GM12873 (cell line): ENCODE results near the gene RAD52.

Experiments
- CTCF ChIP-seq: IDR thresholded peaks from 2 replicates; pipeline ENCODE4 v1.5.1; 2012; ENCODE audit warnings: low read depth, mild to moderate bottlenecking, moderate library complexity, low read length, control low read depth; ENCODE audit not compliant: insufficient read depth; ENCODE audit errors: missing control alignments

The RAD52 gene

GRCh38 chr12:977156-977555, 27.7 kb upstream of the RAD52 start:
- peak; percentile 38 for TF ChIP-seq CTCF

DNA sequence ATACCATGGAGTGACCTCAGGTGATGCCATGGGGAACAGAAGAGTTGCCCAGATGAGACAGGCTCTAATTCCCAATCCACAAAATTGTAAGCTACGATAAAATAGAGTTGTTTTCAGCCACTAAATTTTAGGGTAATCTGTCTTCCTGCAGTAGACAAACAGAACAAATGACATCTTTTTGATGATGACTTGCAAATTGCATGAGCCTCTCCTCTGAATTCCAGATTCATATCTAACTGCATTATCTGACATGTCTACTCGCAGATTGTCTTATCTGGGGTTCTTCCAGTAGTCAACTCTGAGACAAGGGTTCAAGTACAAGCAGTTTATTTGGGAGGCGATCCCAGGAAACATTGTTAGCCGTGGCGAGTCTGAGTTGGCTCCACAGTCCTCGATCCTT, 27.1 kb upstream of the RAD52 start:
- TF ChIP-seq CTCF: no peak

- TF ChIP-seq CTCF: no peak
These were observed 24.9 kb upstream of the RAD52 start for GRCh38 chr12:974271-974862.

DNA sequence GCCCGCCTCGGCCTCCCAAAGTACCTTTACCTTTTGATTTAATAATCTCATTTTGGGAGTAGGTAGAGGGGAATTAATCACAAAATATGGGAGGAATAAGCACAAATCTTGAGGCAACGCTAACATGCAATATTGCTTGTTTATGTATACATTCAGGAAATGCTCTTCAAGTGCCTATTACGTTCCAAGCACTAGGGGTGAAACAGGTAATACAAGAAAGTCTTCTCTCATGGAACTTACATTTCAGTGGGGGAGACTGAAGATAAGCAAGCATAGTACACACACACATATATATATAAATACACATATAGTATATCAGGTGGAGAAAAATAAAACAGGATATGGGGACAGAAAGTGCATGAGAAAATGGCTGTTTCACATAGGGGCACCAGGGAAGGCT, 22.5 kb upstream of the RAD52 start:
- no peak for TF ChIP-seq CTCF

GRCh38 chr12:969821-970220, 20.3 kb upstream of the RAD52 start:
- TF ChIP-seq CTCF: no peak

DNA sequence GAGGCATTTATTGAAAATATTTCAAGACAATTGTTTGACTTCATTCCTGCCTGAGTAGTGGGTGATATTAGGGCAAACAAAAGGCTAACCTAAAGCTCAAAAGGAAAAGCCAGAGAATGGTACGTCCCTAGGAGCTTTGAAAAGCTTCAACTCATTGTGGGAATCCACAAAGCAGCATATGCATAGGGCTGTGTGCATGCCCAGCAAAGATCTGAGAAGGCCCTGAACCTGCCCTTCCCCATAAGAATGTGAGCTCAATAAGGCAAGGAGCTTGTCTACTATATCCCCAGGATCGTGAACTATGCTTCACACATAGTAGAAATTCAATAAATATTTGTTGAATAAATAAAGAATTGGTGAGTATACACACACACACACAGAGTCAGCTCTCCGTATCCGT, 19.1 kb upstream of the RAD52 start:
- no peak for TF ChIP-seq CTCF

DNA sequence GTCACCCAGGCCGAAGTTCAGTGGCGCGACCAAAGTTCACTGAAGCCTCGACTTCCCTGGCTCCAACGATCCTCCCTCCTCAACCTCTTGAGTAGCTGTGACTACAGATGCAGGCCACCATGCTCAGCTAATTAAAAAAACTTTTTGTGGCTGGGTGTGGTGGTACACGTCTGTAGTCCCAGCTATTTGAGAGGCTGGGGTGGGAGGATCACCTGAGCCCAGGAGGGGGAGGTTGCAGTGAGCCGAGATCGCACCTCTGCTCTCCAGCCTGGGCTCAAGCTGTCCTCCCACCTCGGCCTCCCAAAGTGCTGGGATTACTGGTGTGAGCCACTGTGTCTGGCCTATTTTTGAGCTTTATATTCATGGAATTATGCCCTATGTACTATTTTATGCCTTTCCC, 18.1 kb upstream of the RAD52 start:
- TF ChIP-seq CTCF: no peak
